ENCODE measurements around the gene NDUFA11. TPM values are rescaled to one million over a fixed set of nuclear protein-coding genes. Genes with fewer than 3 reads are reported as not detected.
A peak's percentile ranks its signal among the peaks of the same experiment; 100 is the strongest.

NDUFA11 gene
- total and polyA plus RNA-seq, 2 of the 13 experiments (the other 11 are each of a cell fraction or from before 2014, with no cell fraction given): 286 to 378 TPM

DNA sequence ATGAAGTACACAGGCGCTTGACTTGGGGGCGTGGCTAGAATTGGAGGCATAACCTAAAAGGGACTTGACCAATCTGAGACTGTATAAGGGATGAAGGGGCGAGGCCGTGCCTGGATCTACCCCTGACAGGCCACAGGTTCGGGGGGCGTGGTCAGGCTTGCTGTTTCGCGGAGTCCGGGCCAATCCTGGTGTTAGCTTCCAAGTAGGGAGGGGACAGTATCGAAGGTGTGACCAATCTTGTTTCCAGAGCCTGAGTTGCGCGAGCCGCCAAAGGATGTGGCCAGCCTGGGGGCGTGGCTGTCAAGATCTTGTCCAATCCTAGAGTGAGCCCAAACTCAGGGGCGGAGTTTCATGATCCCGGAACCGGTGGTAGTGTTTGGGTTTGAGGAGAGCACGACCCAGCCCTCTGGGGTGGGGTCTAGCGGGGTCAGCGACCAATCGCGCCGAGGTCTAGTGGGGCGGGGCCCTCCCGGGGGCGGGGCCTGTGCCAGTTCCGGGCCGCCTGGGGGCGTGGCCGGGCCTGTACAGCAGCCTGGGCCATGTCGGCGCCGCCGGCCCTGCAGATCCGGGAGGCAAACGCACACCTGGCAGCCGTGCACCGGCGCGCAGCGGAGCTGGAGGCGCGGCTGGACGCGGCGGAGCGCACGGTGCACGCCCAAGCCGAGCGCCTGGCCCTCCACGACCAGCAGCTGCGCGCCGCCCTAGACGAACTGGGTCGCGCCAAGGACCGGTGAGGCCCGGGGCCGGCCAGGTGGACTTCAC is 943 bp upstream of the NDUFA11 start, which contains the start of gene VMAC (continued):
- TF ChIP-seq REPIN1 (CRISPR knock-in tag; IDR thresholded peaks at IDR 0.05; ENCODE audit: borderline replicate concordance, low read depth) (no peak; the same call in 1 of the 2 replicates), TP53 (CRISPR knock-in tag; conservative IDR thresholded peaks at IDR 0.05) (no peak), FOXA1 (IDR thresholded peaks at IDR 0.05) (no peak), FOXA1 (CRISPR knock-in tag; IDR thresholded peaks at IDR 0.05) (no peak), ZNF577 (CRISPR knock-in tag; IDR thresholded peaks at IDR 0.05; ENCODE audit: borderline replicate concordance, low read depth) (no peak), POLR2G (IDR thresholded peaks at IDR 0.05; ENCODE audit: low read depth, low read length) (peak; percentile 75), CBFB (CRISPR knock-in tag; IDR thresholded peaks at IDR 0.05) (no peak), IRX3 (CRISPR knock-in tag; IDR thresholded peaks at IDR 0.05; ENCODE audit: borderline replicate concordance, low read depth) (0 out of 2 replicates have a peak, but pooled peaks have one; percentile 53), MXI1 (IDR thresholded peaks at IDR 0.05; ENCODE audit: borderline replicate concordance, low read depth, low read length) (peak; percentile 88; the same call in 1 of the 3 replicates), SMYD3 (CRISPR knock-in tag; IDR thresholded peaks at IDR 0.05) (no peak), ZNF616 (CRISPR knock-in tag; IDR thresholded peaks at IDR 0.05; ENCODE audit: low read depth) (no peak), SIX1 (CRISPR knock-in tag; IDR thresholded peaks at IDR 0.05; ENCODE audit: borderline replicate concordance) (no peak), MLLT10 (CRISPR knock-in tag; IDR thresholded peaks at IDR 0.05) (no peak), ASH2L (IDR thresholded peaks at IDR 0.05; ENCODE audit: insufficient read length, low read depth, low read length) (no peak), ETV5 (CRISPR knock-in tag; IDR thresholded peaks at IDR 0.05; ENCODE audit: borderline replicate concordance) (peak; percentile 61; the same call in 1 of the 2 replicates), NFYC (CRISPR knock-in tag; IDR thresholded peaks at IDR 0.05) (peak; percentile 81), GABPB1 (CRISPR knock-in tag; IDR thresholded peaks at IDR 0.05) (peak; percentile 78), RBFOX2 (IDR thresholded peaks at IDR 0.05; ENCODE audit: low read depth, low read length) (peak; percentile 88), ZNF501 (CRISPR knock-in tag; IDR thresholded peaks at IDR 0.05) (no peak), ZNF878 (CRISPR knock-in tag; IDR thresholded peaks at IDR 0.05) (no peak), PHF8 (CRISPR knock-in tag; IDR thresholded peaks at IDR 0.05) (peak; percentile 55)
- TF ChIP-seq, protein P1, sequence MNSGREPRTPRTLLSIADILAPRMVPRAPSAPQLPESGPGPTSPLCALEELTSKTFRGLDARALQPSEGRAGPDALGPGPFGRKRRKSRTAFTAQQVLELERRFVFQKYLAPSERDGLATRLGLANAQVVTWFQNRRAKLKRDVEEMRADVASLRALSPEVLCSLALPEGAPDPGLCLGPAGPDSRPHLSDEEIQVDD (CRISPR knock-in tag; IDR thresholded peaks at IDR 0.05; ENCODE audit: borderline replicate concordance): no peak
- TF ChIP-seq, protein P2, sequence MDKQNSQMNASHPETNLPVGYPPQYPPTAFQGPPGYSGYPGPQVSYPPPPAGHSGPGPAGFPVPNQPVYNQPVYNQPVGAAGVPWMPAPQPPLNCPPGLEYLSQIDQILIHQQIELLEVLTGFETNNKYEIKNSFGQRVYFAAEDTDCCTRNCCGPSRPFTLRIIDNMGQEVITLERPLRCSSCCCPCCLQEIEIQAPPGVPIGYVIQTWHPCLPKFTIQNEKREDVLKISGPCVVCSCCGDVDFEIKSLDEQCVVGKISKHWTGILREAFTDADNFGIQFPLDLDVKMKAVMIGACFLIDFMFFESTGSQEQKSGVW (CRISPR knock-in tag; IDR thresholded peaks at IDR 0.05; ENCODE audit: borderline replicate concordance): no peak
- TF ChIP-seq, protein P3, sequence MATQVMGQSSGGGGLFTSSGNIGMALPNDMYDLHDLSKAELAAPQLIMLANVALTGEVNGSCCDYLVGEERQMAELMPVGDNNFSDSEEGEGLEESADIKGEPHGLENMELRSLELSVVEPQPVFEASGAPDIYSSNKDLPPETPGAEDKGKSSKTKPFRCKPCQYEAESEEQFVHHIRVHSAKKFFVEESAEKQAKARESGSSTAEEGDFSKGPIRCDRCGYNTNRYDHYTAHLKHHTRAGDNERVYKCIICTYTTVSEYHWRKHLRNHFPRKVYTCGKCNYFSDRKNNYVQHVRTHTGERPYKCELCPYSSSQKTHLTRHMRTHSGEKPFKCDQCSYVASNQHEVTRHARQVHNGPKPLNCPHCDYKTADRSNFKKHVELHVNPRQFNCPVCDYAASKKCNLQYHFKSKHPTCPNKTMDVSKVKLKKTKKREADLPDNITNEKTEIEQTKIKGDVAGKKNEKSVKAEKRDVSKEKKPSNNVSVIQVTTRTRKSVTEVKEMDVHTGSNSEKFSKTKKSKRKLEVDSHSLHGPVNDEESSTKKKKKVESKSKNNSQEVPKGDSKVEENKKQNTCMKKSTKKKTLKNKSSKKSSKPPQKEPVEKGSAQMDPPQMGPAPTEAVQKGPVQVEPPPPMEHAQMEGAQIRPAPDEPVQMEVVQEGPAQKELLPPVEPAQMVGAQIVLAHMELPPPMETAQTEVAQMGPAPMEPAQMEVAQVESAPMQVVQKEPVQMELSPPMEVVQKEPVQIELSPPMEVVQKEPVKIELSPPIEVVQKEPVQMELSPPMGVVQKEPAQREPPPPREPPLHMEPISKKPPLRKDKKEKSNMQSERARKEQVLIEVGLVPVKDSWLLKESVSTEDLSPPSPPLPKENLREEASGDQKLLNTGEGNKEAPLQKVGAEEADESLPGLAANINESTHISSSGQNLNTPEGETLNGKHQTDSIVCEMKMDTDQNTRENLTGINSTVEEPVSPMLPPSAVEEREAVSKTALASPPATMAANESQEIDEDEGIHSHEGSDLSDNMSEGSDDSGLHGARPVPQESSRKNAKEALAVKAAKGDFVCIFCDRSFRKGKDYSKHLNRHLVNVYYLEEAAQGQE (IDR thresholded peaks at IDR 0.05; ENCODE audit: borderline replicate concordance in 1 of 2, low read depth in 1 of 2, low read length in 2 of 2): no peak
- TF ChIP-seq, protein P4, sequence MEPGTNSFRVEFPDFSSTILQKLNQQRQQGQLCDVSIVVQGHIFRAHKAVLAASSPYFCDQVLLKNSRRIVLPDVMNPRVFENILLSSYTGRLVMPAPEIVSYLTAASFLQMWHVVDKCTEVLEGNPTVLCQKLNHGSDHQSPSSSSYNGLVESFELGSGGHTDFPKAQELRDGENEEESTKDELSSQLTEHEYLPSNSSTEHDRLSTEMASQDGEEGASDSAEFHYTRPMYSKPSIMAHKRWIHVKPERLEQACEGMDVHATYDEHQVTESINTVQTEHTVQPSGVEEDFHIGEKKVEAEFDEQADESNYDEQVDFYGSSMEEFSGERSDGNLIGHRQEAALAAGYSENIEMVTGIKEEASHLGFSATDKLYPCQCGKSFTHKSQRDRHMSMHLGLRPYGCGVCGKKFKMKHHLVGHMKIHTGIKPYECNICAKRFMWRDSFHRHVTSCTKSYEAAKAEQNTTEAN (CRISPR knock-in tag; conservative IDR thresholded peaks at IDR 0.05): 0 out of 2 replicates have a peak, but pooled peaks have one; percentile 37
